IPS DF 6.9 (cell line): ENCODE measurements around the gene LRRN3.
"Not testable (repeated sequence)": the region's sequence is repeated elsewhere in the genome, so short reads cannot be mapped to it uniquely, and the experiment has no call there.

Experiments
- DNase-seq: peaks from one replicate; pipeline ENCODE4 v3.0.0-alpha.2; 2013; ENCODE audit warnings: low read depth, low spot score
- H3K27ac ChIP-seq: one replicate; pipeline ENCODE4 v1.5.1; 2013; ENCODE audit warnings: low read length, control low read depth
- H3K27me3 ChIP-seq: 2 replicates; pipeline ENCODE4 v1.6.1; 2013; ENCODE audit warnings: mild to moderate bottlenecking, low read length; ENCODE audit not compliant: control insufficient read depth, insufficient read depth
- H3K36me3 ChIP-seq: 2 replicates; pipeline ENCODE4 v1.6.1; 2013; ENCODE audit warnings: low read length; ENCODE audit not compliant: control insufficient read depth, insufficient read depth
- H3K4me1 ChIP-seq: 2 replicates; pipeline ENCODE4 v1.6.1; 2013; ENCODE audit warnings: low read length; ENCODE audit not compliant: control insufficient read depth, insufficient read depth
- H3K4me3 ChIP-seq: 2 replicates; pipeline ENCODE4 v1.5.1; 2013; ENCODE audit warnings: mild to moderate bottlenecking, low read length
- H3K9me3 ChIP-seq: 2 replicates; pipeline ENCODE4 v1.6.1; 2013; ENCODE audit warnings: low read length, inconsistent platforms; ENCODE audit not compliant: control insufficient read depth, insufficient read depth
- WGBS: extraction: QIAGEN DNeasy Blood & Tissue Kit; methylation state at CpG from one replicate; pipeline ENCODE4 v1.1.7; 2013; ENCODE audit warnings: mixed read lengths, missing lambda C conversion rate; ENCODE audit not compliant: insufficient read length, insufficient coverage; 5-methylcytosine and 5-hydroxymethylcytosine counted together

Gene LRRN3

GRCh38 chr7:111057066-111057465 lies 33.9 kb upstream of the LRRN3 start:
- no peaks in the 10 kb centered on the region for H3K27me3 ChIP-seq
- peaks cover 4% of the 10 kb centered on the region; the same call in 1 of the 2 replicates for H3K4me1 ChIP-seq
- no CpG with 5 or more reads among the region's 4 CpGs for WGBS

GRCh38 chr7:111059833-111060232 lies 31.1 kb upstream of the LRRN3 start:
- Histone ChIP-seq H3K27me3 (no peaks in the 10 kb centered on the region), H3K4me1 (no peaks in the 10 kb centered on the region; the same call in 1 of the 2 replicates), H3K36me3 (no peaks in the 10 kb centered on the region), H3K9me3 (no peaks in the 10 kb centered on the region), H3K4me3 (no peak overlapping the region), H3K27ac (no peak overlapping the region)
- no peak for DNase-seq

More at GRCh38 chr7:111057066-111057465, 33.9 kb upstream of the LRRN3 start:
- Histone ChIP-seq H3K27ac (no peak overlapping the region), H3K36me3 (no peaks in the 10 kb centered on the region), H3K4me3 (no peak overlapping the region), H3K9me3 (no peaks in the 10 kb centered on the region)
- DNase-seq, result no peak

DNA sequence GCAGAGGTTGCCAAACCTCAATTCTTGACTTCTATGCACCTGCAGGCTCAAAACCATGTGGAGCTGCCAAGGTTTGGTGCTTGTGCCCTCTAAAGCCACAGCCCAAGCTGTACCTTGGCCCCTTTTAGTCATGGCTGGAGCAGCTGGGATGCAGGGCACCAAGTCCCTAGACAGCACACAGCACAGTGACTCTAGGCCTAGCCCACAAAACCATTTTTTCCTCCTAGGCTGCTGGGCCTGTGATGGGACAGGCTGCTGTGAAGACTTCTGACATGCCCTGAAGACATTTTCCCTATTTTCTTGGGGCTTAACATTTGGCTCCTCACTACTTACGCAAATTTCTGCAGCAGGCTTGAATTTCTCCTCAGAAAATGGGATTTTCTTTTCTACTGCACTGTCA lies 27.8 kb upstream of the LRRN3 start:
- Histone ChIP-seq H3K9me3 (no peaks in the 10 kb centered on the region), H3K27me3 (no peaks in the 10 kb centered on the region), H3K4me3 (no peak overlapping the region), H3K4me1 (no peaks in the 10 kb centered on the region), H3K36me3 (no peaks in the 10 kb centered on the region), H3K27ac (no peak overlapping the region)
- no peak for DNase-seq
- no CpG with 5 or more reads among the region's 1 CpG for WGBS

DNA sequence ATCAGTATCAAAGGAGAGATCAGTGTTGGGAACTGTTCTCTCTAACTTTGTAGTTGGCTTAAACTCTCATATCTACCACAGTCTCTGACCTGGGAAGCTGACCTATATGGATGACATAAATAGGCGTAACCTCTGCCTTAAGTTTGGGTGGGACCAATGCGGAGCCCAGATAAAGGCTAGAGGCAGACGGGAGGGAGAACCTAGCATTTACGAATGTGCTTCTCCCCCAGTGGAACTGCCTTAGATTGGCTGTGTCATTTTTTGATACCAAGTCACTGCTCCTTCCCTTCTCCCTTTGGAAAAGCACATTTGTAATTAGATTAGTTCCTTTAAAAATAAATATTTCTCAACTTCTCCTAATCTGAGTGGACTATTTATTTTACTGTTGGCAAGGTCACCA lies 23.7 kb upstream of the LRRN3 start:
- H3K27me3 ChIP-seq, result no peaks in the 10 kb centered on the region
- no peaks in the 10 kb centered on the region for H3K36me3 ChIP-seq
- no peaks in the 10 kb centered on the region for H3K9me3 ChIP-seq
- no peak overlapping the region for H3K4me3 ChIP-seq
- no CpG with 5 or more reads among the region's 4 CpGs for WGBS
- H3K27ac ChIP-seq, result no peak overlapping the region
- DNase-seq, result no peak
- no peaks in the 10 kb centered on the region for H3K4me1 ChIP-seq

GRCh38 chr7:111067682-111068081 lies 23.2 kb upstream of the LRRN3 start:
- Histone ChIP-seq H3K4me3 (no peak overlapping the region), H3K9me3 (no peaks in the 10 kb centered on the region), H3K4me1 (no peaks in the 10 kb centered on the region), H3K36me3 (no peaks in the 10 kb centered on the region), H3K27ac (no peak overlapping the region), H3K27me3 (no peaks in the 10 kb centered on the region)
- no peak for DNase-seq
- no CpG with 5 or more reads among the region's 2 CpGs for WGBS

DNA sequence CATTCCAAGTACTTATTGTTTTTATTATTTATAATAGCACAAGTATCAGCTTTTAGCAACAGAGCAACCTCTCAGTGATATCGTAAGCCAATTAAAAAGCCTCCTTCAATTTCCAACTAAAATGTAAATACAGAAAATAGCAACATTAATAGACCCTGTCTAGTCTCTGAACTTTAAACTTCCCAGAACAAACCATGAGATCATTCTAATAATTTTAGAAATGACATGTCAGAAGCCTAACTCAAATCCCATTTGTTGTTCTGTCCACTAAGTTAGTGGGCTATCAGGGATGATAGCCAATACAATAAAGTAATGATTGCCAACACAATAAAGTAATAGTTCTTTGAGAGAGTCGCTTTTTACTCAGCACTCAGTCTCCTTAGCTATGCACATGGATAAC lies 22.3 kb upstream of the LRRN3 start:
- DNase-seq, result no peak
- no peaks in the 10 kb centered on the region for H3K36me3 ChIP-seq
- H3K27me3 ChIP-seq, result no peaks in the 10 kb centered on the region
- no peak overlapping the region for H3K27ac ChIP-seq
- H3K9me3 ChIP-seq, result no peaks in the 10 kb centered on the region
- no CpG with 5 or more reads among the region's 2 CpGs for WGBS
- H3K4me1 ChIP-seq, result no peaks in the 10 kb centered on the region
- H3K4me3 ChIP-seq, result no peak overlapping the region

DNA sequence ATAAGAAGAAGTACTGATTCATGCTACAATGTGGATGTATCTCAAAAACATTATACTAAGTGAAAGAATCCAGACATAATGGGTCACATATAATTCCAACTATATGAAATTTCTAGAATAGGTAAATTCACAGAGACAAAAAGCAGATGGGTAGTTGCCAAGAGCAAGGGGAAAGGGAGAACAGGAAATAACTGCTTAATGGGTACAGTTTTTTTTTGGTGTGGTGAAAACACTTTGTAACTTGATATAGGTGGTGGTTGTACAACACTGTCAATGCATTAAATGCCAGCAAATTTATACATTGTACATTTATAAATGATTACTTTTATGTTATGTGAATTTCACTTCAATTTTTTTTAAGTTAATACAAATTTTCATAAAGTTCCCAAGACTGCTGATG lies 19.4 kb upstream of the LRRN3 start:
- H3K36me3 ChIP-seq, result no peaks in the 10 kb centered on the region
- no peaks in the 10 kb centered on the region for H3K4me1 ChIP-seq
- DNase-seq, result no peak
- no peaks in the 10 kb centered on the region for H3K27me3 ChIP-seq
- H3K4me3 ChIP-seq, result no peak overlapping the region
- H3K27ac ChIP-seq, result no peak overlapping the region
- H3K9me3 ChIP-seq, result no peaks in the 10 kb centered on the region

- not testable (repeated sequence) for H3K27me3 ChIP-seq, H3K9me3 ChIP-seq, H3K36me3 ChIP-seq, DNase-seq, H3K4me1 ChIP-seq, H3K4me3 ChIP-seq, H3K27ac ChIP-seq
- no CpG with 5 or more reads among the region's 9 CpGs for WGBS
Observed at GRCh38 chr7:111072658-111073057, 18.3 kb upstream of the LRRN3 start.

DNA sequence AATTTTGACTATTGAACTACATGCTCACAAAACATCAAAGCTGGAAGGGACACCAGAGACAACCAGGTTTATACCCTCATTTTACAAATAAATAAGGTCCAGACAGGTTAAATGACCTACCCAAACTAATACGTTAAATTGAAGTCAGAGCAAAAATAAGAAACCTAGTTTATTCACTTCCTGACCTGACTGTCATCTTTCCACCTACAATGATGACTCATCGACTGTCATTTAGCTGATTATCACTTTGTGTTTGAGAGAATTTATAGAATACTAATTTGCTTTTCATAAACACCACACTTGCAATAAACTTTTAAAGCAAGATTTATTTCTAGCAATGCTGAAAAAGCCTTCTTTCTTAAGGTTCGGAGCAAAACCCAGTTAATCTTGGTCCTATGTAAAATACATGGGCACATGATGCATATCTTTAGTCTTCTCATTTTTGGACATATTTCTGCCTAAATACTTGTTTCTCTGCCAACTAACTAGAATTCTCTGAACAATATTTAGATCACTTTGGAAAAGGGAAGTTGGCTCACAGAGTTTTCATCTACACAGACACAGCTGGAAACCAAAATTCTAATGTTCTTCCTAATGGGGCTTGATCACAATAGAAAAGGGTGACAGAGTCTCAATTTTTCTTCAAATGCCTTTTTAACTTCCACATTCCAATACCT lies 16.7 kb upstream of the LRRN3 start:
- Histone ChIP-seq H3K9me3 (no peaks in the 10 kb centered on the region), H3K27me3 (no peaks in the 10 kb centered on the region), H3K4me1 (no peaks in the 10 kb centered on the region), H3K4me3 (no peak overlapping the region), H3K27ac (no peak overlapping the region), H3K36me3 (no peaks in the 10 kb centered on the region)
- WGBS, result no CpG with 5 or more reads among the region's 3 CpGs
- DNase-seq, result no peak

DNA sequence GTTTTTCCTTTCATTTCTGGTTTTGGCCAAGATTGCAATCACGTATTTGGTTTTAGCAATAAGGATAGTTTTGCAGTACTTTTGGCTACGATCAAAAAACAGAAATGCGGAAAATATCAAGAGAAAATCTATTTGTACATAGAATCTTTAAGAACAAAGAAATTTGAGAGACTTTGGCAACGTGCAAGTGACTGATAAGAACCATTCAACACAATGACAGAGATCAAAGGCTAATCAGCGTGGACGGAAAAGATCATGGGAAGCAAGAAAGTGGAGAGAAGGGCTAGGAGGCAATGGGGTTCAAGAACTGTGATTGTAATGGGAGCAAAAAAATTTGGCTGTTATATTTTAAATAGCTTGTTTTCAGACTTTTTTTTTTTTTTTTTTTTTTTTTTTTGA lies 16.2 kb upstream of the LRRN3 start:
- WGBS, result no CpG with 5 or more reads among the region's 6 CpGs
- Histone ChIP-seq H3K4me1 (no peaks in the 10 kb centered on the region), H3K27me3 (no peaks in the 10 kb centered on the region), H3K36me3 (no peaks in the 10 kb centered on the region), H3K4me3 (no peak overlapping the region), H3K9me3 (no peaks in the 10 kb centered on the region), H3K27ac (no peak overlapping the region)
- DNase-seq, result no peak

GRCh38 chr7:111075498-111075897 lies 15.4 kb upstream of the LRRN3 start:
- no peaks in the 10 kb centered on the region for H3K4me1 ChIP-seq
- DNase-seq, result no peak
- H3K36me3 ChIP-seq, result no peaks in the 10 kb centered on the region
- no CpG with 5 or more reads among the region's 5 CpGs for WGBS
- no peaks in the 10 kb centered on the region for H3K27me3 ChIP-seq
- H3K27ac ChIP-seq, result no peak overlapping the region
- H3K9me3 ChIP-seq, result no peaks in the 10 kb centered on the region
- no peak overlapping the region for H3K4me3 ChIP-seq
